GM21381 (cell line): ENCODE measurements around the gene BRAF.
"Not testable (repeated sequence)": the region's sequence is repeated elsewhere in the genome, so short reads cannot be mapped to it uniquely, and the experiment has no call there.

Source experiments
- ATAC-seq: cut with Tn5 transposase; IDR thresholded peaks from one replicate; pipeline ENCODE4 v1.9.1; 2021; ENCODE audit warnings: mild to moderate bottlenecking, moderate library complexity; ENCODE audit not compliant: unreplicated experiment

The BRAF gene

GRCh38 chr7:140881507-140882228 is 43.1 kb downstream of the BRAF start:
- no peak for ATAC-seq

DNA sequence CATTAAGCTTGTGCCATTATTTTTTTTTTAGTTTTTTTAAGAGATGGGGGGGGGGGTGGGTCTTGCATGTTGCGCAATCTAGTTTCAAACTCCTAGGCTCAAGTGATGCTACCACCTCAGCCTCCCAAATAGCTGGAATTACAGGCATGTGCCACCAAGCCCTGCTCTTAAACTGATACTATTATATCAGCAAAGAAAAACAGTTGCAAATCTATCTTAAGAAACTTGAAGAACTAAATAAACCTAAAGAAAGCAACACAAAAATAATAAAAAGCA is 47.5 kb downstream of the BRAF start:
- no peak for ATAC-seq

GRCh38 chr7:140876519-140877248 is 48.0 kb downstream of the BRAF start:
- peak; percentile 90 for ATAC-seq

DNA sequence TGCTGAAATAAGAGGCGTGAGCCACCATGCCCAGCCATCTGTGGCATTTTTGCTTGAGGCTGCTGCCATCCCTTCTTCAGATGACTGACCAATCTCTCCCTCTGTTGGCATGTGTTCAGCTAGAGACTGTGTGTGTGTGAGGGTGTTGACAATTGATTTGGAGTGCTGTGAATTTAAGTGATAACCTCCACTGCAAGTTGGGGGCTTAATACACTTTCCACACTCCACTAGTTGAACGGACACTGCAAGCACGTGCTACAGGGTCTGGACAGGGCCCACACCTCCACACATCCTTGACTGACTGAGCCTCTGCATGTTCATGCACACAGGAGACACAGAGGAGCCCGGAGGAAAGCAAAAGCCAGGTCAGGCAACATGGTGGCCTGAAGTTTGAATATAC is 51.3 kb downstream of the BRAF start:
- ATAC-seq, result no peak

DNA sequence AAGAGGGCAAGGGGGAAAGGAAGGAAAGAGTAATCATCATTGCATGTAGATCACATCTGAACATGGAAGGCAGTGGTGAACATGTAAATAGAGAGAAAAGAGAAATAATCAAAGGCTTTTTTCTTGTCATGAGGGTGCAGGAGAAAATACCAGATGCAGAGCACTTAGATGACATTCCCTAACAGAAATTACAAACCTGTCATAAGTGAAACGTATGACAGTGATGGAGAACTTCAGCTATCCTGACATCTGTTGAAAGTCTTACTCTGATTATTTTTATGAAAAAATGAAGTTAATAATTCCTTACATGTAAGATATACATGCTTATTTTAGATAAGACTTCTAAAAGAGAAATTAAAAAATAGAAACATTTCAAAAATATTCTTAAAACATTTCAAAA is 54.7 kb downstream of the BRAF start:
- ATAC-seq, result no peak

DNA sequence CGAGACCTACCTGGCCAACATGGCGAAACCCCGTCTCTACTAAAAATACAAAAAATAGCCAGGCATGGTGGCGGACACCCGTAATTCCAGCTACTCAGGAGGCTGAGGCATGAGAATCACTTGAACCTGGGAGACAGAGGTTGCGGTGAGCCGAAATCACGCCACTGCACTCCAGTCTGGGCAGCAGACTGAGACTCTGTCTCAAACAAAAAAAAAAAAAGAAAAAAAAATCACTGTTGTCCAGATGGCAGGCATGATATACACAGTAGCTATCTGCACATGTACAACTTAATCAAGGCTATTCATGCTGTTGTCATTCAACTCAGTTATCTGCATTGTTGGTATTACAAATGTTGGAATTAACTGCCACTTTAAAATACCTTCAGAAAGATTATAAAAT is 55.3 kb downstream of the BRAF start:
- ATAC-seq, result no peak

DNA sequence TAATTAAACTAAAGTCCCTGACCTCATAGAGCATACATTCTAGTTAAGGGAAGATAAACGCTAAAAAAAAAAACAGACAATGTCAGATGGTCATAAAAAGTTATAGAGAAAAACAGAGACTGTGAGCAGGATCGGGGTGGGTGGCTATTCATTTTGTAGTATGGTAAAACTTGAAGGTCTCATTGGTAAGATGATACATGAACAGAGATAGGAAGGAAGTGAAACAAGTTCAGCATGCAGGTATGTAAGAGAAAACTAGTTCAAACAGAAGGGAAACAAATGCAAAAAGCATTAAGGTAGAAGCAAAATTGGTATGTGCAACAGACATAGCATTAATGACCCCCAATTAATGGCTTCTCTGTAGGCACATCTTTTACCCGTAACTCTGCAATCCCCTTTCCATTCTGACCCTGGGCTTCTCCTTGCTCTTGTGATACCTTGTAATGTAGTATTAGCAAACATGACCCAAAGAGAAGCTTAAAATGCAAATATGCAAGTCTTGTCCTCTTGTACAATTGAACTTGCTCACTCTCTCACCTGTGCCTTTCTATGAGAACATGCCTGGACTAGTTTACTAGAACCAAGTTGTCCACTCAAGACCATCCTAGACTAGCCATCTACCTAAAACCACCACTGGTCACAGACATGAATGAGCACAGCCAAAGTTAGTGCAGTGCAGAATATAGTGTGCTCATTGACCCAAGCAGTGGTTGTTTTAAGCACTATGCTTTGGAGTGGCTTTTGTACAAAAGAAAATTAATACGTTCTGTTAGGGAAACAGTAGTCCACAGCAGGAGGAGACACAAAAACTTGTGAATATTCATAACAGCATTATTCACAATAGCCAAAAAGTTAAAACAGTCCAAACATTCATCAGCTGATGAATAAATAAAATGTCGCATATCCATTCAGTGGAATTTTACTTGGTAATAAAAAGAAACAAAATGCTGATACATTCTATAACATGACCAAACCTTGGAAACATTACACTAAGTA is 57.0 kb downstream of the BRAF start:
- peak; percentile 43 for ATAC-seq

DNA sequence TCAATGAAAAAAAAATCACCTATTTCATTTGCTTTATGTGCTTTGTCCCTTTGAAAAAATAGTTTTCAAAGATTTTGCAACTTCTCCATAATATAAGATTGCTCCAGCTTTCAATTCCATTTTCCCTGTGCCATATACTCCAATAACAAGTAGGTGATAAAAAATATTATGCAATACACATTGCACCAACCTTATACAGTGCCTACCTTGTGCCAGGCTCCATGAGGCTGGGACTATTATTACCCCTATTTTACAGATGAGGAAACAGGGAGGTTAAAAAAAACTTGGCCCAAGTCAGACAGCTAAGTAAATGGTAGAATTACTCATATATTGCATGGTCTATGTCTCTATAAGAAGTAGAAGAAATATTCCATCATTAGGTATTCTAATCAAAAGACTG is 57.8 kb downstream of the BRAF start:
- no peak for ATAC-seq

- ATAC-seq, result no peak
Measured at GRCh38 chr7:140864732-140865131, 60.0 kb downstream of the BRAF start.

GRCh38 chr7:140863867-140864266 is 60.9 kb downstream of the BRAF start:
- no peak for ATAC-seq

GRCh38 chr7:140863184-140863583 is 61.5 kb downstream of the BRAF start:
- no peak for ATAC-seq

GRCh38 chr7:140857048-140857447 is 67.7 kb downstream of the BRAF start:
- ATAC-seq, result no peak

- no peak for ATAC-seq
Measured at GRCh38 chr7:140841166-140841715, 83.5 kb downstream of the BRAF start.

DNA sequence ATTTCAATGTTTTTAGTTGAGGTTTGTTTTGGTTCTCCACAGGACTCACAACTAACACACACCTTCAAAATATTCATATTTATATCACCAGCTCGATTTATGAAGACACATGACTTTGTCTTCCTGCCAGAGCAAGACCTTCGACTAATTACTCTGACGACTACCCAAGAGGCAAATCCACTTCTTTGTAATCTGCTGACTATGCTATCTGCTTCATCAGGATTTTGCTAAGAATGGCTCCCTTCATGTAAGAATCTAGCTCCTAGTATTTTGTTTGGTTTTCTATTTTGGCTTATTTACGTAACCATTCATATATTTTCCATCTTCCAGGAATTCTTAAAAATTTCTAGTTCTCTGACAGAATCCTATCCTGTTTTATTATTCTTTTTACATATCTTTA is 93.0 kb downstream of the BRAF start:
- no peak for ATAC-seq

DNA sequence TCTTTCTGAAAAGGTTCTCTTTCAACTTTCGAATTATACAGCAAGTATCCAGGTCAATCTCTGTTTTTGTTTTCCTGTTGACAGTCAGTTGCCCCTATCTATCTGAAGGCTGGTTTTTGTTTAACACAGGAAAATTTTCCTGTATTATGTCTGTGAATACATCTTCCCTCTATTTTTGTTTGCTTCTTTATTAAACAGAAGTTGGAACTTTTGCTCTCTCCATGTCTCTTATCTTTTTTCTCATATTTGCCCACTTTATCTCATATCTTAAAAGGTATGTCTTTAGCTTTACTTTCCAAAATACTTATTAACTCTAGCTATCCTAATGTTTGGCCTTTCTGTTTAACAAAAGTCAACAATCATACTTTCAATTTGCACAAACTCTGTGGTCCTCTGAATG is 95.0 kb downstream of the BRAF start:
- no peak for ATAC-seq

GRCh38 chr7:140828741-140829140 is 96.0 kb downstream of the BRAF start:
- ATAC-seq, result no peak

DNA sequence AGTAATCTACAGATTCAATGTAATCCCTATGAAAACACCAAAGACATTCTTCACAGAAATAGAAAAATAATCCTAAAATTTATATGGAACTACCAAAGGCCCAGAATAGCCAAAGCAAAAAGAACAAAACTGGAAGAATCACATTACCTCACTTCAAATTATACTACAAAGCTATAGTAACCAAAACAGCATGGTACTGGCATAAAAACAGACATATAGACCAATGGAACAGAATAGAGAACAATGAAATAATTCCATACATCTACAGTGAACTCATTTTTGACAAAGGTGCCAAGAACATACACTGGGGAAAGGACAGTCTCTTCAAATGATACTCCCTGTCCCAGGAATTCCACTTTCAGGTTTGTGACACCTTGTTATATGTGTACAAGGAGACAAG is 107.3 kb downstream of the BRAF start:
- ATAC-seq, result not testable (repeated sequence)

GRCh38 chr7:140810830-140811556 is 113.7 kb downstream of the BRAF start:
- peak; percentile 78 for ATAC-seq

- no peak for ATAC-seq
Measured at GRCh38 chr7:140810385-140810784, 114.3 kb downstream of the BRAF start.

DNA sequence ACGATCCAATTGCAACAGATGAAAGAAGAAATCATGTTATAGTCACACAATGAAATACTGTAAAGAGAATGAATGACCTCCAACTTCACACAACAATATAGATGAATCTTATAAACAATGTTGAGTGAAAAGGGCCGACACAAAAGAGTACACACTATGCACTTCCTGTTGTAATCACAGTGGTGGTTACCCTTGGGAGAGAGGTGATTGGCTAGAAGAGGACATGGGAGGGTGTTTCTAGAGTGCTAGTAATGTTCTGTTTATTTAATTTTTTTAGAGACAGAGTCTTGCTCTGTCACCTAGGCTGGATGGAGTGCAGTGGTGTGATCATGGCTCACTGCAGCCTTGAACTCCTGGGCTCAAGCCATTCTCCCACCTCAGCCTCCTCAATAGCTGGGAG is 145.8 kb downstream of the BRAF start:
- ATAC-seq, result no peak

- no peak for ATAC-seq
Measured at GRCh38 chr7:140778568-140778967, 146.2 kb downstream of the BRAF start.
